ENCODE data around the gene ANKRD23.
"Not testable (repeated sequence)": the region's sequence is repeated elsewhere in the genome, so short reads cannot be mapped to it uniquely, and the experiment has no call there.

Gene ANKRD23

DNA sequence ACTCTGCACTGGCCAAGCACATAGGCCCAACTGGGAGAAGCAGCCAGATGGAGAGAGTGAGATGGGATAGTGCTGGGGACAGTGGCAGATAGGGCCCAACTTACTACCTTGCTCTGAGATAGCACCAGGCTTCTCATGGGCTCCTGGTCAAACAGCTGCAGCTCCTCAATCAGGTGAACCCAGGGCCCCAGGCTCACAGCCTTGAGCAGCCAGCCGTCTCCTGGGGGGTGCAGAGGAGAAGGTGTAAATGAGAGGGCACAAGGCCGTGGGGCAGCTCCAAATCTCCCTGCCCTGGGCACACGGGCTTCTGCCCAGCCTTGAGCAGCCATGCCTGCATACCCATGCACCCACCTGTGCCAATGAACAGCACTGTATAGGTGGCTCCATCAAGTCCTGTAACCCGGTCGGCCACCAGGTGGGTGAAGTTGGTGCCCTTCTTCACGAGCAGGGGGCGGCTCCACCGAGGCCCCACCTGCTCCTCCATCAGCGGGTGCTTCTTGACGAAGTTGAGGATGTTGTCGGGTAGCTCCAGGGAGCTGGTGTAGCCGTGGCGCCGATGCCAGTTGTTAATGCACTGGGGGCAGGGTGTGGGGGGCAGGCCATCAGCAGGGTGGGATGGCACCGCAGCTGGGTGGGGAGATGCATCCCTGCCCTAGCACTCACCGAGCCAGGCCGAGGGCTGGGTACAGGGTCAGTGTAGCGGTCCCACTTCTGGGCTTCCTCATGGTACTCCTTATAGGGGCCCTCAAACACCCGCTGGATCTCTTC lies 19.9 kb upstream of the ANKRD23 start:
- DNase-seq (ENCODE audit: low spot score): no peak

DNA sequence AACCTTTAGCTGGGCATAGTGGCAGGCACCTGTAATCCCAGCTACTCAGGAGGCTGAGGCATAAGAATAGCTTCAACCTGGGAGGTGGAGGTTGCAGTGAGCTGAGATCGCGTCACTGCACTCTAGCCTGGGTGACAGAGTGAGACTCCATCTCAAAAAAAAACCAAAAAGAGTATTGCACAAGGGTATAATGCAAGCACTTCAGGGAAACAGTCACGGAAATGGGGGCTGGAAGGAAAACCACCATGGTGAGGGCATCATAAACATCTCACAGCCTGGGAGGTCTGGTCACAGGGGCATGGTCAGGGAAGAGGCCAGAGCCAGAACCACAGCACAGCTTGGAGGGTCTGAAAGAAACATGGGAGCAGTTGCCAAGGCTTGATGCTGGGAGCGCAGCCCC lies 19.2 kb upstream of the ANKRD23 start:
- not testable (repeated sequence) for DNase-seq (ENCODE audit: low spot score)

DNA sequence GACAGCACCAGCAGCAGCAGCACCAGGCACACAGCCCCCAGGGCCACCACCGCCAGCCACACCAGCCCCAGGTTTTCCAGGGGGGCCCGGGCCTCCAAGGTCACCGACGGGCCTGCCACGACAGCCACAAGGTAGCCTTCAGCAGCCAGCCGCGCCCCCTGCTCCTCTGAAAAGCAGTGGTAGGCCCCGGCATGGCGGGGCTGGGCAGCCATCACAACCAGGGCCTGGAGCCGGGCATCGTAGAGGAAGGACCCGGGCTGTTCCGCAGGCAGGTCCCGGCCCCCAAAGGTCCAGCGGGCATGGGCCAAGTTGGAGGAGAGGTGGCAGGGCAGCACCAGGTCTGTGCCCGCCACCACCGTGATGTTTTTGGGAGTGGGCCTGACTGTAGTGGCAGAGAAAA lies 17.3 kb upstream of the ANKRD23 start:
- no peak for DNase-seq (ENCODE audit: low spot score)

DNA sequence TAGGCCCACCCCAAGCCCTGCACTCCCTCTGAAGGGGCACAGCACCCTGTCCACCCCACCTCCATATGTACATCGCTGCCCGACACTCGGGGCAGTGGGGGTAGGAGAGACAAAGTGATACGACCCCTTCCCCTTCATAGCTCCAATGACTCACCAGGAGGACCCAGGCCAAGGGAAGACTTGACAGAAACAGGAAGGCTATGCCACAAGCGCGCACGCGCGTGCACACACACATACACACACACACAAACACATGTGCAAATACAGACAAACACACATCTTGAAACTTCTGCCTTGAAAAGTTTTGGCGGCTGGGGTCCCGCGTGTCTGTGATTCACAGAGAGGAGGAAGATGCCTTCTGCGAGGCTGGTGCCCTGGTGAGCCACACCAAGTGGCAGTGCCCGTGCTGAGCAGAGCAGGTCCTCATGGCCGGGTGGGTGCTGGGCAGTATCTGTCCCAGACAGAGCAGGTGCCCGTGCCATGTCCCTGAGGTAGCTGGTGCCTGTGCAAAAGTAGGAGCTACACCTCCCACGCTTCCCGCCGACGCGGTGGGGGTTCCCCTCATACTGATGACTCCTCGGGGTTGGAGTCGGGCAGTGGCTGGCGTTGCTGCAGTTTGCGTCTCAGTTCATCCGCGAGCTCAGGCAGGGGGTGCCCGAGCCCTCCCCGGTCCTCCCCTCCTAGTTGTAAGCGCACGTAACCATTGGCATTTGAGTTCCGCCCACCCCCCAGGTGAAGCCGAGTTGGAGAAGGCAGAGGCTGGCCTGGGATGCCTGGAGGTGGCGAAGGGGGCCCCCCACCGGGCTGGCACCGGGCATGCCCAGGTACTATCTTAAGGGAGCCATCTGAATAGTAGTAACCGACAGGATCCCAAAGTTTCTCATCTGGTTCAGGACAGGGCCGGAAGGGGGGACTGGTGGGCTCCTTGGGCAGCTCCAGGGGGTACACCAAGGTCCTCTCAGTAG lies 16.5 kb upstream of the ANKRD23 start:
- no peak for DNase-seq (ENCODE audit: low spot score)

DNA sequence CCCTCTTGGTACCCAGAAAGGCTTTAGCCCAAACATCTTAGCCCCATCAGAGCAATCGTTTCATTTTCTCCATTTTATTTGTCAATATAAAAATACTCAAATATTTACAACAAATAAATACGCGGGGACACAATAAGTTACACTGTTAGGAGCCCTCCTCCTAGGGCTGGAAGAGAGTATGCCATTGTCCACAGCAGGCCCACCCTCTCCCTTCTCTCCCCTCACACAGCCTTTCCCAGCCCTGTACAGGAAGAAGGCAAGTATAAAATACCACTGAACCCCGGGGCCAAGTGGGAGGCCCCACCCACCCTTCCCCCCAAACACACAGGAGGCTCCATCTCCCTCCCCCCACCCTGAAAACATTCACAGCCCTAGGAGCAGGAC lies 15.9 kb upstream of the ANKRD23 start:
- no peak for DNase-seq (ENCODE audit: low spot score)

DNA sequence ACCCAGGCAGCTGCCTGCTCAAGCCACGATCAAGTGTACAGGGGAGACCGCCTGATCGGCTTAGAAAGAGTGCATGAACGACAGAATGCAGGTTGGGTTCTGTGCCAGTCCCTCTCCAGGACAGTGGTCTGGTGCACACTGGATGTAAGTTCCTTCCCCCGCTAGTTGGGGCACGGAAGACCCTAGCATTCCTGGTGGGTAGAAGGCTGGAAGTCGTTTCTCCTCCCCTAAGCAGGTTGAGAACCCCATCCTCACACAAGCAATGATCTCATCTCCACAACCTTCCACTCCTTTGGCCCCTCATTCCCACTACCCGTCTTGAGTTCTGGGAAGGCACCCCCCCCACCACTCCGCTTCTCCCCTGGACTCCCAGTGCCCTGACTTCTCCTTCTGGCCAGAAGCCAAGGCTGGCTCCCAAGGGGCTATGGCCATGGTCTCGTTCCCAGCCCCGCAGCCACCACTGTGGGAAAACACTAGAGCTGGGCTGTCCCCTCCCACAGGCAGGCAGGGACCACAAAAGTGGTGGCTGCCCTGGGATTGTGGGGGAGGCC lies 15.4 kb upstream of the ANKRD23 start:
- no peak for DNase-seq (ENCODE audit: low spot score)

DNA sequence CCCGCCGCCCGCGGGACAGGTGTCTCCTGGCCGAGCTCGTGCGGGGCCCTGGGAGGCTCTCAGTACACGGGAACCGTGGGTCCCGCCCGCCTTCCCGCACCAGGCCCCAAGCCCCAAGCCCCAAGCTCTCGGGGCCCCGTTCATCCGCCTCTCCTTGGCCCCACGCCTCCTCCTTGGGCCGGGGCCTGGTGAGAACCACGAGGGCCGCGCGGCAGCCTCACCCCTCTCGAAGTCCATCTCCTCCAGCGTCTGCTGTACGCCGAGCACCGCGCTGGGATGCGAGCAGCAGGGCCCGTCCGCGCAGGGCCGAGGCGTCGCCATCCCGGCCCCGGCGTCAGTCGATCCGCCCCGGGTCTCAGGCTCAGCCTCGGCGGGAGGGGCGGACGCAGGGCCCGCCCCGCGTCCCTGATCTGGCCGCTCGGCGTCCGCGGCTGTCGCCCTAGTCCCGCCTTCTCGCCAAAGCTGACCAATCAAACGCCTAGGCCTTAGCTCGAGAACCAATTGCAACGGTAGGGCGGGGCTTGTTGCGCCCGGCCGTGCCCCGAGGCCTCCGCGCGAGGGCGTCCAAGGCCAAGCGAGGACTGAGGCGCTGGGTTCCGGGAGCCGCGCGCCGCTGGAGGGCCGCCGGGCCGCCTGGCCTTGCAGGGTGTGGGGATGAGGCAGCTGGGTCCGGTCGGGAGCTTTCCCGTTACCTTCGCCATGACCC lies 14.0 kb upstream of the ANKRD23 start, which contains the start of gene ANKRD39:
ANKRD39 (minus strand) TSS at position 350 of the 706 bp plus-strand sequence; CDS start at position 321, 29 bp downstream.
- peak; percentile 96 for DNase-seq (ENCODE audit: low spot score)

DNA sequence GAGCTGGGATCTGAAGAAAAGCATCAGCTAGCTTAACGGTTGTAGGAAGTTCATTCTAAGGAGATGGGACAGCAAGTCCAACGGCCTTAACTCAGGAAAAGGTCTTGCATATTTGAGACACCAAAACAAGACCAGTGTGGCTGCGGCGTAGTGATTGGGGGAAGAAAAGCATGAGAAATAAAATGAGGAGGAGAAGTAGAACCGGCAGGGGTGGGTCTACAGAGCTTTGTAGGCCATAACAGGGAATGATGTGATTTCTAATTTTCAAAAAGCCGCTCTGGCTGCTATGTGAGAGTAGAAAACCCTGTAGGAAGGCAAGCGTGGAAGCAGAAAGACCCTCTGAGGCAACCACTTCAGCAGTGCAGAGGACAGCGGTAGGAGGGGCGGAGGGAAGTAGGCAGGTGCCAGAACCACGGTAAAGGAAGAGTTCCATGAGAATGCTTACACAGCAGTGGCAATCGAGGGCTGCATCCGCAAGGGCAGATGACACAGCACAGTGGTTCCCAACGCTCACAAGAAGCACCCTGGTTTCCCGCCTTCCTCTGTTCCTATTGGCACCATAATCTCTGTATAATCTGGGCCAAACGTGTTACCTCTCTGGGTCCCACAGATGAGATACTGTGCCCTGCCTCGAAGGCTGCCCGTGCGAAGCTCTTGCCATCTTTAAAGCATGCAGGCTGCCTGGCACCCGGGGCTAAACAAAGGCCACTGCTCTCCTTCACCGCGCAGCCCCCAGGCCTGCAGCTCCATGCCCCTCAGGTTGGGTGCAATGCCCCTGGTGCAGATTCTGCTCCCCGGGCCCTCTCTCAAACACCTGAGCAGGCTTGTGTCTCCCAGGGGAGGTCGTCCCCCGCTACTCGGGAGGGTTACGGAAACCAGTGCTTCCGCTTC lies 13.2 kb upstream of the ANKRD23 start:
- no peak for DNase-seq (ENCODE audit: low spot score)

DNA sequence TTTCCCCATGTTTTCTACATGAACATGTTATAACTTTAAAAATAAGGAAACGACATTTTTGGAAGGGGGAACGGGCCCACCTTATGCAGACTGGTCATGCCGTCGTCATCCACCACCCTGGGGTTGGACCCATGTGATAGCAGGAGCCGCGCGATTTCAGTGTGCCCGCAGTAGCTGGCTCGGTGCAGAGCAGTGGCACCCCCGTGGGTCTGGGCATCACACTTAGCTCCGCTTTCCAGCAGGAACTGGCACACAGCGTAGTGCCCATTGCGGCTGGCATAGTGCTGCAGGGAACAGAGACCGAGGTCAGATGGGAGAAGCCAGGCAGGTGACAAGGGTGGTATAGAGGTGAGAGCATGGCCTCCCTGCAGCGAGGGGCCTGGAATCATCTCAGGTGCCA lies 9.5 kb upstream of the ANKRD23 start:
- DNase-seq (ENCODE audit: low spot score): no peak

DNA sequence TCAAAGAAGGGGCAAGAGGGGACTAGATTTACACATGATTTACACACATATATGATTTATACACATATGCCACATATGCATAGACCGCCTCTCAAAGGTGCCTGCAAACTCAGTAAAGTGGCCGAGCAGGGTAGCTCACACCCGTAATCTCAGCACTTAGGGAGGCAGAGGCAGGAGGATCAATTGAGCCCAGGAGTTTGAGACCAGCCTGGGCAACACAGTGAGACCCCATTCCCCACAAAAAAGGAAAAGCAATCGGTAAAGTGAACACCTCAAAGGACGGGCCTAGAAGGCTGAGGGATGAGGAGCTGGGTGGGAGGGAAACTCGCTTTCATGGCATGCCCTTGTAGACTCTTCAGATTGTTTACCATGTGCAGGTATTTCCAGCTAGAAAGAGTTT lies 8.8 kb upstream of the ANKRD23 start:
- DNase-seq (ENCODE audit: low spot score): no peak

DNA sequence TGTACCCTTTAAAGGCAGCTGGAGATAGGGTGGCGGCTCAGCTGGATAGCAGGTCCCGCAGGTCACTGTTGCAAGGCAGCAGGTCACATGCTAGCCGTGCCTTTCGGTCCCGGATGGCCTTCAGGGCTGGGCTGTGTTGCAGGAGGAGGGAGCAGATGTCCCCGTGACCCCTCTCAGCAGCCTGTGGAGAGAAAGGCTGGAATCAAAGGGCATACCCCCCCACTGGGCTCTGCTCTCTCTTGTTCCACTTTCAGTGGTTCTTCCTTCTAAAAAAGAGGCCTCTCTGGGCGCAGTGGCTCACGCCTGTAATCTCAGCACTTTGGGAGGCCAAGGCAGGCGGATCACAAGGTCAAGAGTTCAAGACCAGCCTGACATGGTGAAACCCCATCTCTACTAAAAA lies 4.4 kb upstream of the ANKRD23 start:
- DNase-seq (ENCODE audit: low spot score): no peak

DNA sequence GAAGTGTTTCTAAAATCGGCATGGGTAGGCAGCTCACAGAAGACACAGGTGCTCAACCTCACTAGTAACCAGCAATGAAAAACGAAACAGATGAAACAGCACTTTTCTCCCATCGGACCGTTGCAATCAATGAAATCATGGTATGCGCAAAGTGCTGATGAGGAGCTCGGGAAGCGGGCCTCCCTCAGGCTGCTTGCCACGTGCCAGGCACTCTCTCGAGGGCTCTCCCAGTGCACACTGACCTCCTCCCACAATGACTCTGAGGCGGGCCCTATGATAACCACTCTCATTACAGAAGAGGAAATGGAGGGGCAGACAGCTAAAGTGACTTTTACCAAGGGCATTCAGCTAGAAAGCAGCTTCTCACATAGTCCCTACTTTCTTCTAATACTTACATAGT lies 3.8 kb upstream of the ANKRD23 start:
- DNase-seq (ENCODE audit: low spot score): no peak

DNA sequence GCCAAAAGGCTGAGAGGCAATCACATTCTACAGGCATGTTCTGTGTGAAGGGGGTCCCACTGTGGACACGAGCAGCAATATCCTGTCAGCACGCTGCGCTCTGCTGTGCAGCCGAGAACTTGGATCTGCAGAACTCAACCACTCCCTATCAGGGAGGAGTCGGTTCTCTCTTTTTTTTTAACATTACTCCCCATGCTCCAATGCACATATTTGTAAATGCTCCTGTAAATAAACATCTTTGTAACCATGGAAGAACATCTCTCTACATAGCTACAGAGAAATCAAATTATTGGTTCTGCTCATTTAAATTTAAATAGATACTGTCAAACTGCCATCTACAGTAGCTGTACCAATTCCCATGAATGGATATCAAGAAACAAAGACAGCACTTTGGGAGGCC lies 3.0 kb upstream of the ANKRD23 start:
- no peak for DNase-seq (ENCODE audit: low spot score)

DNA sequence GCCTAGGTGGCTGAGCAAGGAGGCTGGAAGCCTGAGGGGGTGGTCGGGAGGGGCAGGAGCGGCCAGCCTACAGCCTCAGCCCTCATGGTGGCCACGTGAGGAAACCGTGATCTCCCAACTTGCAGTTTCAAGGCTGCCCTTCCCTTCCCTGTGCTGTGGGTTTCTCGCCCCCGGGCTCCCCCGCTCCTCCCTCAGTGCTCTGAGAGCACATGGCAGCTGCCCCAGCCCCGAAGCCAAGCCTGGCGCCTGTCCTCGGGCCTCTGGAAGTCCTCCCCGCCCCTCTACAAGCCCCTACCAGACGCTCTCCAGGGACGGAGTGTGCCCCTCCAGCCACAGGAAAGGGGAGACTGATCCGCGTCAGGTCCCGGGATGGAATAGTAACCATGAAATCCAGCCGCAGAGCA lies 586 bp upstream of the ANKRD23 start:
- DNase-seq (ENCODE audit: low spot score): no peak

DNA sequence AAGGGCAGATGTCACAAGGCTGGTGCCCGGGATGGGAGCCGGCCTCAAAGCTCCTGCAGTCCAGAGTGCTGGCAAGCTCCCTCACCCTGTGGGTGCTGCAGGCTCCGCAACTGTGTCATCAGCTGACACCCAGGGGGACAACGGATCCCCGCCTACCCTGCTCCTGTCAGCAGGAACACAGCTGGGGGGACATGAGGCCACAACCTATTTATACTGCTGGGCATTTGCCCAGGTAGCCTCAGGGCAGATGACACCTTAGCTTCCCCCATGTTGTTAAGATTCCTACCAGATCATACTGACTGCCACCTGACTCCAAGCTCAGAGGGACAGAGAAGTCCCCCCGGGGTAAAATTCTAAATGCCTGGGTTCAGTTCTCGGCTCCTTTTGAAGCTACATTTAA lies 1.2 kb downstream of the ANKRD23 start:
- no peak for DNase-seq (ENCODE audit: low spot score)

DNA sequence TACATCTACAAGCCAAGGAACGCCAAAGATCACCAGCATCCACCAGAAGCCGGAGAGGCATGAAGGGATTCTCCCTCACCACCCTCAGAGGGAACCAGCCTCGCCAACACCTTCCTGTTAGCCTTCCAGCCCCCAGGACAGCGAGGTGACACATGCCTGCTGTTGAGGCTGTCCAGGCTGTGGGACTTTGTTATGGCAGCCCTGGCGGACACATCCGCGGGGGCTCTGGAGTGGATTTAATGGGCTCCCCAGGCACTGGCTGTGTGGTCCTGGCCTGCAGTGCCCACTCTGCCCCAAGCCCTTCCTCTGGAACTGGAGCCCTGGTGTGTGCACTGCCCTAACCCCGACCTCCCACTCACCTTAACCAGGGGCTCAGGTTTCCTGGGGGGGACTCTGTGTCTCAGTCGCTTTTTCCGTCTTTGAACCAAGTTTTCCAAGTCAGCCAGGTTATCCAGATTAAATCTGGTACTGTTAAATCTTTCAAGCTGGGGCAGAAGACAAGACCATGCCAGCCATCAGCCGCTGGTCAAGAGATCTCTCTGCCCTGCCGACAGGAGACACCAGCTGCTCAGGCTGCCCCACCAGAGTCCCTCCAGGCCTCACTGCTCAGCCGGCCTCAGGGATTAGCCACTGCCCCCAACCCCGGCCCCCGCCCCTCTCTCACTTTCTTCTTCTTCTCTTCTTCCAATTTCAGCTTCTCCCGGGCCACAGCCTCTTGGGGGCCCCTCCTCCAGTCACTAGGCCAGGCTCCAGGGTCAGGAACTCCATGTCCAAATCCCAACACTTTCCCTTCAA lies 1.9 kb downstream of the ANKRD23 start:
- no peak for DNase-seq (ENCODE audit: low spot score)

DNA sequence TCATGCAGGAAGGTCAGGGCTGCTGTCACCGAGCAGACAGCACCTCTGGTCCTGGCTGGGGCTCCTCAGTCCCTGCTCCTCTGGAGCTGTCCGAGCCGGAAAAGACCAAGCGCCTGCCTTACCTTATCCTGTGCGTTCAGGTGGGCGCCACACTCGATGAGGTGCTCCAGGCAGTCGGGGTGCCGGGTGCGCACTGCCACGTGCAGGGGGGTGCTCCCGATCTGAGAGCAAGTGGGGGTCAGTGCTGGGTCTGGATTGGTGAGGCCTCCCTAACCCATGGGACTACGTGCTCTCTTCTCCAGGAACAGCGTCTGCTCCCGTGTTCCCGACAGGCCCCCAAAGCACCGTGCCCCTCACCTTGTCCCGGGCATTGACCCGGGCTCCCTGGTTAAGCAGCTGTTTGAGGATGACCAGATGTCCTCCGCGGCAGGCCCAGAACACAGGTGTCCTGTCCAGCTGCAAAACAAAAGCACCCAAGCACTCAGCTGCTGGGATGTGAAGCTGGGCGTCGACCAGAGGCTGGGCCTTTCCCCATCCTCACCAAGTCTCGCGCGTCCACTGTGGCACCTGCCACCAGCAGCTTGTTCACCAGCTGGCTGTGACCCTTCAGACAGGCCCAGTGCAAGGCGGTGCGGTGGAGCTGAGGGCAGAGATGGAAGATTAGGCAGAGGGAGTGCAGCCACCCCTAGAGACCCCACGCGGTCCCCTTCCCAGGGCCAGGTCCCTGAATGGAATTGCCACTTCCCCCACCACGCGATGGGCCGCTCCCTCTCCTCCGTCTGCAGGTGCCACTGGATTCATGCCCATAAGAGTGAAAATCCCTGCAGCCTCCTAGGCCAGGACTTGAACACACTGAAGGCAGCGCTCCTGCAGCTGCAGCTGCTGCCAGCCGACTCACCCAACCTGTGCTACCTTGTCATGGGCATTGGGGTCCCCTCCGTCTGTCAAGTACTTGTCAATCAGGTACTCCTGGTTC lies 3.7 kb downstream of the ANKRD23 start:
- no peak for DNase-seq (ENCODE audit: low spot score)

DNA sequence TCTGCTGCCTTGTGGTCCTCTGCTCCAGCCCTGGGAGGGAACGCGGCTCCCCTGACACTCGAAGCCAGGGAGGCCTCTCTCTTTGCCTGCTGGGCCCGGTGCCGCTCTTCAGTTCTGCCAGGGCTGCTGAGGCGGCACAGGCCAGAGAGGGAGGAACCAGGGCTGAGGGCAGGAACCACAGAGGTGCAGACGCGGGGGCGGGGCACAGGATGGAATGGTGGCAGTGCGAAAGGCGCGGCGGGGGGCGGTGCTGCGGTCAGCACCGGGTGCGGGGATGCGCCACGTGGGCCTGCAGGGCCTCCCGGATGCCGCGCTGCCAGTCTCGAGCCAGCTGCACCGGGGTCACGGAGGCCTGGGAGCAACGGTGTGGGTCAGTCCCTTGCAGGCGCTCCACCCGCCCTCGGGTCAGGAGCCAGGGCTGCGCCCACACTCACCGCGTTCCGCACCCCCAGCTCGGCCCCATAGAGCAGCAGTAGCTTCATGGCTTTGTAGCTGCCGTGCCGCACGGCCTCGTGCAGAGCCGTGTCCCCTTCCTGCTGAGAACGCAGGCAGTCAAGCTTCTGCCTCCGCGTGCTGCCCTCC lies 4.4 kb downstream of the ANKRD23 start:
- no peak for DNase-seq (ENCODE audit: low spot score)
